Liver (tissue), 3 donors: ENCODE data around the gene P3H4.

Experiments
- RAD21 ChIP-seq, 2 donors: IDR thresholded peaks; 2 replicates each; pipeline ENCODE4 v1.6.1; 2016; ENCODE audit warnings: antibody characterized with exemption in 2 of 2, mild to moderate bottlenecking in 2 of 2
- RXRA ChIP-seq, 2 donors: IDR thresholded peaks; 2 replicates each; pipeline ENCODE4 v1.6.1; 2017 to 2018; ENCODE audit warnings: antibody characterized with exemption in 2 of 2, mild to moderate bottlenecking in 1 of 2
- SP1 ChIP-seq: IDR thresholded peaks from 2 replicates; pipeline ENCODE4 v1.6.1; 2018; ENCODE audit warnings: antibody characterized with exemption, mild to moderate bottlenecking
- TAF1 ChIP-seq: conservative IDR thresholded peaks from 2 replicates; pipeline ENCODE4 v1.6.1; 2016; ENCODE audit warnings: antibody characterized with exemption, mild to moderate bottlenecking
- TF ChIP-seq, protein P1 (sequence below): fragments of 150-350 bp; IDR thresholded peaks from 2 replicates; pipeline ENCODE4 v1.5.1; 2017; ENCODE audit warnings: improper control_type of control experiment, low read depth, low read length; ENCODE audit not compliant: missing input control
- TF ChIP-seq, protein P2 (sequence below): IDR thresholded peaks from 2 replicates; pipeline ENCODE4 v1.6.1; 2016; ENCODE audit warnings: antibody characterized with exemption, mild to moderate bottlenecking
- TF ChIP-seq, protein P3 (sequence below): IDR thresholded peaks from 2 replicates; pipeline ENCODE4 v1.6.1; 2016; ENCODE audit warnings: antibody characterized with exemption
- TF ChIP-seq, protein P4 (sequence below): IDR thresholded peaks from 2 replicates; pipeline ENCODE4 v1.6.1; 2016; ENCODE audit warnings: antibody characterized with exemption
- donor health status: healthy.
- donor health status: healthy.

DNA sequence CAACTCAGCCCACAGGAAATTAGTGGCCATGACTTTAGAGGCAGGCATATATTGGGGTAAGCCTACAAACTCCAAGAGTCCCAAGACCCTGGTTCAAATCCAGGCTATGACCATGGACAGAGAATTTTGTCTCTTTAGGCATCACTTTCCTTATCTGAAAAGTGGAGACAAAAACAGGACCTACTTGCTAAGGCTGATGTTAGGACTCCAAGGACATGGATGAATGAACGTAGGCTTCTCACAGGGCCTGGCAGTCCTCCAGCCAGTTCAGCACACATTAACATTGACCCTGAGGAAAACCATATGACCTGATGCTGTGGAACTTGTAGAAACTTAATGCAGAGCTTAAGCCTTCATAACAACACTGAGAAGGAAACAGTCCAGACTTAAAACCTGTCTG lies 2.4 kb upstream of the P3H4 start:
- TF ChIP-seq, protein P1, sequence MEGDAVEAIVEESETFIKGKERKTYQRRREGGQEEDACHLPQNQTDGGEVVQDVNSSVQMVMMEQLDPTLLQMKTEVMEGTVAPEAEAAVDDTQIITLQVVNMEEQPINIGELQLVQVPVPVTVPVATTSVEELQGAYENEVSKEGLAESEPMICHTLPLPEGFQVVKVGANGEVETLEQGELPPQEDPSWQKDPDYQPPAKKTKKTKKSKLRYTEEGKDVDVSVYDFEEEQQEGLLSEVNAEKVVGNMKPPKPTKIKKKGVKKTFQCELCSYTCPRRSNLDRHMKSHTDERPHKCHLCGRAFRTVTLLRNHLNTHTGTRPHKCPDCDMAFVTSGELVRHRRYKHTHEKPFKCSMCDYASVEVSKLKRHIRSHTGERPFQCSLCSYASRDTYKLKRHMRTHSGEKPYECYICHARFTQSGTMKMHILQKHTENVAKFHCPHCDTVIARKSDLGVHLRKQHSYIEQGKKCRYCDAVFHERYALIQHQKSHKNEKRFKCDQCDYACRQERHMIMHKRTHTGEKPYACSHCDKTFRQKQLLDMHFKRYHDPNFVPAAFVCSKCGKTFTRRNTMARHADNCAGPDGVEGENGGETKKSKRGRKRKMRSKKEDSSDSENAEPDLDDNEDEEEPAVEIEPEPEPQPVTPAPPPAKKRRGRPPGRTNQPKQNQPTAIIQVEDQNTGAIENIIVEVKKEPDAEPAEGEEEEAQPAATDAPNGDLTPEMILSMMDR = no peak
- TF ChIP-seq RAD21 (IDR thresholded peaks at IDR 0.05) (no peak), RXRA (IDR thresholded peaks at IDR 0.05) (no peak), TAF1 (no peak), SP1 (no peak)
- TF ChIP-seq, protein P2, sequence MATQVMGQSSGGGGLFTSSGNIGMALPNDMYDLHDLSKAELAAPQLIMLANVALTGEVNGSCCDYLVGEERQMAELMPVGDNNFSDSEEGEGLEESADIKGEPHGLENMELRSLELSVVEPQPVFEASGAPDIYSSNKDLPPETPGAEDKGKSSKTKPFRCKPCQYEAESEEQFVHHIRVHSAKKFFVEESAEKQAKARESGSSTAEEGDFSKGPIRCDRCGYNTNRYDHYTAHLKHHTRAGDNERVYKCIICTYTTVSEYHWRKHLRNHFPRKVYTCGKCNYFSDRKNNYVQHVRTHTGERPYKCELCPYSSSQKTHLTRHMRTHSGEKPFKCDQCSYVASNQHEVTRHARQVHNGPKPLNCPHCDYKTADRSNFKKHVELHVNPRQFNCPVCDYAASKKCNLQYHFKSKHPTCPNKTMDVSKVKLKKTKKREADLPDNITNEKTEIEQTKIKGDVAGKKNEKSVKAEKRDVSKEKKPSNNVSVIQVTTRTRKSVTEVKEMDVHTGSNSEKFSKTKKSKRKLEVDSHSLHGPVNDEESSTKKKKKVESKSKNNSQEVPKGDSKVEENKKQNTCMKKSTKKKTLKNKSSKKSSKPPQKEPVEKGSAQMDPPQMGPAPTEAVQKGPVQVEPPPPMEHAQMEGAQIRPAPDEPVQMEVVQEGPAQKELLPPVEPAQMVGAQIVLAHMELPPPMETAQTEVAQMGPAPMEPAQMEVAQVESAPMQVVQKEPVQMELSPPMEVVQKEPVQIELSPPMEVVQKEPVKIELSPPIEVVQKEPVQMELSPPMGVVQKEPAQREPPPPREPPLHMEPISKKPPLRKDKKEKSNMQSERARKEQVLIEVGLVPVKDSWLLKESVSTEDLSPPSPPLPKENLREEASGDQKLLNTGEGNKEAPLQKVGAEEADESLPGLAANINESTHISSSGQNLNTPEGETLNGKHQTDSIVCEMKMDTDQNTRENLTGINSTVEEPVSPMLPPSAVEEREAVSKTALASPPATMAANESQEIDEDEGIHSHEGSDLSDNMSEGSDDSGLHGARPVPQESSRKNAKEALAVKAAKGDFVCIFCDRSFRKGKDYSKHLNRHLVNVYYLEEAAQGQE = no peak
- TF ChIP-seq, protein P3, sequence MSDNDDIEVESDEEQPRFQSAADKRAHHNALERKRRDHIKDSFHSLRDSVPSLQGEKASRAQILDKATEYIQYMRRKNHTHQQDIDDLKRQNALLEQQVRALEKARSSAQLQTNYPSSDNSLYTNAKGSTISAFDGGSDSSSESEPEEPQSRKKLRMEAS = no peak
- TF ChIP-seq, protein P4, sequence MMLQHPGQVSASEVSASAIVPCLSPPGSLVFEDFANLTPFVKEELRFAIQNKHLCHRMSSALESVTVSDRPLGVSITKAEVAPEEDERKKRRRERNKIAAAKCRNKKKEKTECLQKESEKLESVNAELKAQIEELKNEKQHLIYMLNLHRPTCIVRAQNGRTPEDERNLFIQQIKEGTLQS = no peak
